Activated CD8-positive, alpha-beta T cell treated with anti-CD3 and anti-CD28 coated beads, Interleukin-2, amount 10 ng/mL, durations not matched to agents 7 days and 5 days (primary cell): ENCODE results near the gene MERTK. TPM values are rescaled to one million over a fixed set of nuclear protein-coding genes. Genes with fewer than 3 reads are reported as not detected.
"Not testable (repeated sequence)": the region's sequence is repeated elsewhere in the genome, so short reads cannot be mapped to it uniquely, and the experiment has no call there.

Experiments
- ATAC-seq: fragments of 150-1000 bp; cut with Tn5 transposase; one replicate; pipeline ENCODE4 v1.10.0; 2021; ENCODE audit warnings: moderate library complexity
- CTCF ChIA-PET: fragments of 350-600 bp; sonication (Branson Sonifier 250); formaldehyde crosslinking; loops from one replicate; lab custom pipeline; 2021; ENCODE audit warnings: antibody characterized with exemption; lab: Charles Lee
- POLR2A ChIA-PET: fragments of 350-600 bp; sonication (Branson Sonifier 250); formaldehyde crosslinking; loops from one replicate; lab custom pipeline; 2021; ENCODE audit warnings: antibody characterized with exemption; lab: Charles Lee
- DNase-seq: peaks from one replicate; pipeline ENCODE4 v3.0.0-alpha.2; 2020
- H3K27ac Mint-ChIP-seq: one replicate; pipeline ENCODE4 v1.8.0; 2021; ENCODE audit warnings: mild to moderate bottlenecking, mixed read lengths
- H3K27me3 Mint-ChIP-seq: one replicate; pipeline ENCODE4 v1.8.0; 2021; ENCODE audit warnings: low read depth, mixed read lengths
- H3K36me3 Mint-ChIP-seq: one replicate; pipeline ENCODE4 v1.8.0; 2021; ENCODE audit warnings: low read depth, mixed read lengths
- H3K4me1 Mint-ChIP-seq: one replicate; pipeline ENCODE4 v1.8.0; 2021; ENCODE audit warnings: low read depth, mixed read lengths
- H3K4me3 Mint-ChIP-seq: one replicate; pipeline ENCODE4 v1.8.0; 2021; ENCODE audit warnings: mild to moderate bottlenecking, mixed read lengths
- H3K9me3 Mint-ChIP-seq: one replicate; pipeline ENCODE4 v1.8.0; 2022; ENCODE audit warnings: mixed read lengths; ENCODE audit not compliant: insufficient read depth
- total RNA-seq, 2 experiments: library from RNA; stranded (reverse); gene quantifications; one replicate each; pipeline ENCODE4 v1.2.3, GENCODE V29; 2021

Gene MERTK
- total RNA-seq, 2 experiments from 2014 or later = 0.10 to 0.21 TPM

DNA sequence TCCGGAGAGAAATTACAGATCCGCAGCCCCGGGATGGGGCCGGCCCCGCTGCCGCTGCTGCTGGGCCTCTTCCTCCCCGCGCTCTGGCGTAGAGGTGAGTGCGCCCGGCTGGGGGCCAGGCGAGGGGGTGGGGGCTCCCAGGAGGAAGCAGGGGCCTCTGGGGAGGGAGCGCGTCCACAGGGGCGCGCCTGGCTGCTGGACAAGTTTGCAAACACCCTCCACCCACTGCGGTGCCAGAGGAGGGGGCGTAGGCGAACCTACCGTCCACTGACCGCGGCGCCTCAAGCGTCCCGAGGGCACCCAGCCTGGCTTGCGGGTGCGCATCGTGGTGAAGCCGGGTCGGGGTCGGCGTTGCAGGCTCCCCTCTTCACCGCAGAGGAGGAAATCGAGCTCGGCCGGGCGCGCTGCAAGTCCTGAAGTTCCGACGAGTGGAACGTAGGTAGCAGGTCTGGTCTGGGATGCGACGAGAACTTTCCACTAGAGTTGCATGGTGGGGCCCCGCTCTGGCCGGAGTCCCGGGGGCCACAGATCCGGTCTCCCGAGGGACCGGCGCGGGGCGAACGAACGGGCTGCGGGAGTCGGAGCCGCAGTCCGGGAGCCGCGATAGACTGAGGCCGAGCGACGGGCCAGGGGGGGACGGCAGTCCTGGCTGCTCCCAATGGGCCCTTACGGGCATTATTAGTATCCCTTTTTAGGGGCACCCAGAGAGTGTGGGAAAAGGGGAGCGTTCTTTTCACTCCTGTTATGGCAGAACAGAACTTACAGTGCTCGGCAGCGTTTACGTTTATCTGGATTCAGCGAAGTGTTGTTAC, 502 bp downstream of the MERTK start:
- peaks cover 33% of the 10 kb centered on the region for H3K27me3 Mint-ChIP-seq
- ATAC-seq = peak; percentile 27
- no peaks in the 10 kb centered on the region for H3K36me3 Mint-ChIP-seq
- no peak overlapping the region for H3K27ac Mint-ChIP-seq
- CTCF ChIA-PET = interaction anchor here (1.0 to 2.7 kb wide), 4 partner anchors 12 to 153 kb away, joined by 5 to 11 read pairs (median 6); no protein-coding TSS in a partner anchor
- H3K9me3 Mint-ChIP-seq = no peaks in the 10 kb centered on the region
- H3K4me3 Mint-ChIP-seq = peak overlapping the region; percentile 59
- H3K4me1 Mint-ChIP-seq = peaks cover 14% of the 10 kb centered on the region
- POLR2A ChIA-PET = no interaction called here
- DNase-seq = no peak

DNA sequence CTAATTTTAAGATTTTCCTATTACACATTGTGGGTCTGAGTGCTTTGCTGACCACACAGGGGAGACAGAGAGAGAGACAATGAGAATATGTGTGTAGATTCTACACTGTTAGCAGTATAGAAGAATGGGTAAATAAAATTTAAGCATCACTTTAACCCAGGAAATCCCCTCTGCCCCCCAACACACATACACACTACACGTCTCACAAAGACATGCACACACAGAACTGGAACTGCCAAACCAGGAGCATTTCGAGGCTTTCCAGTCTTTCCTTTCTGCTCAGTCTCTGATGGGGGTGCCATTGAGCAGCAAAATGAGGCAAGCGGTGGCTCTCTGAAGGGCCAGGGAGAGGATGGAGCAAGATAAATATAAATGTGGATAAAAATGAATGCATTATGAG, 2.5 kb downstream of the MERTK start:
- Mint-ChIP-seq H3K4me3 (no peak overlapping the region), H3K4me1 (peaks cover 14% of the 10 kb centered on the region)
- POLR2A ChIA-PET = no interaction called here

DNA sequence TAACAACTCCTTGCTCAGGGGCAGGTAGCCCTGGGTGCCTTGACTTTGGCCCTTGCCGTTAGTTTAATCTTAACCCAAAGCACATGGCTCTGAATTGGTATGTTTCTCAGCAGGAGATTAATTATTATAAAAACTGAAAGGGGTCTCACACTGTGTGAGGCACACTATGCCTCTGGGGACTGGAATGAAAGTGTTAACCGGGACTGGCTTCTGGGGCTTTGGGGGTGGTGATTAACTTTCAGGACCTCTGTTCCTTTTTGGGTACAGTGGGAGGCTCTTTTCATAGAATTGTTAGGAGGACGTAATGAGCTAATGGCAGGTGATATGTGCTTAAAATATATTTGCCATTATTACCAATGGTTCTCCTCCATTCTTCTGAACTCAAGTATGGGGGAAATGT, 5.1 kb downstream of the MERTK start:
- Mint-ChIP-seq H3K27me3 (peaks cover 24% of the 10 kb centered on the region), H3K4me3 (no peak overlapping the region), H3K9me3 (no peaks in the 10 kb centered on the region), H3K36me3 (no peaks in the 10 kb centered on the region), H3K27ac (no peak overlapping the region), H3K4me1 (peaks cover 23% of the 10 kb centered on the region)
- DNase-seq = no peak
- ATAC-seq = no peak
- ChIA-PET POLR2A (no interaction called here), CTCF (interaction anchor here (1.2 to 1.4 kb wide), 2 partner anchors 16 to 148 kb away, joined by 3 to 5 read pairs; no protein-coding TSS in a partner anchor)

More for the DNA sequence above, 2.5 kb downstream of the MERTK start:
- DNase-seq = no peak
- no peak for ATAC-seq
- H3K36me3 Mint-ChIP-seq = no peaks in the 10 kb centered on the region
- peaks cover 29% of the 10 kb centered on the region for H3K27me3 Mint-ChIP-seq
- H3K9me3 Mint-ChIP-seq = no peaks in the 10 kb centered on the region
- H3K27ac Mint-ChIP-seq = no peak overlapping the region
- CTCF ChIA-PET = interaction anchor here (2.4 to 2.7 kb wide), 2 partner anchors 148 to 151 kb away, joined by 7 to 11 read pairs; no protein-coding TSS in a partner anchor

DNA sequence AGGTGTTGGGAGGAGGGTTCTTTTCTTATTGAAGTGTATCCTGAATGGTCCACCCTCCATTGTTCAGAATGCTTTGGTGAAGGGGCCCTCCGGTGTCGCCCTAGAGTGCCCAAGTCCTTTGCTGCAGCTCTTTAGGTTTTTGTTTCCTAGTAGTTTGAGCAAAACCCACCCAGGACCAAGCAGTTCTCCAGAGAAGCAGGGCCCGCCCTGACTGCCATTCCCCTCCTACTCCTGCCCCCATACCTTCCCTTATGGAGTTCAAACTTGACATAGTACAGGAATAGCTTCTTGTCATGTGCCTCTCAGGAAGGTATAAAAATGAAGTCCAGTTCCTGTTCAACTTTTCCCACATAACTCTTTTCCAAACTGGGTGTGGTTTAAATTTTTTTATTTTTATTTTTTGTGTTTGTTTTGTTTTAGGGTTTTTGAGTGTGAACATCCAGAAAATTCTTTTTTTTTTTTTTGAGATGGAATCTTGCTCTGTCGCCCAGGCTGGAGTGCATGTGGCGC, 5.6 kb downstream of the MERTK start:
- ATAC-seq (no peak), DNase-seq (no peak)
- CTCF ChIA-PET = interaction anchor here (1.4 kb wide), 1 partner anchor 17 kb away, joined by 5 read pairs; no protein-coding TSS in a partner anchor
- POLR2A ChIA-PET = no interaction called here
- Mint-ChIP-seq H3K4me3 (no peak overlapping the region), H3K27ac (no peak overlapping the region), H3K27me3 (peaks cover 24% of the 10 kb centered on the region), H3K36me3 (no peaks in the 10 kb centered on the region), H3K9me3 (no peaks in the 10 kb centered on the region), H3K4me1 (peaks cover 20% of the 10 kb centered on the region)

DNA sequence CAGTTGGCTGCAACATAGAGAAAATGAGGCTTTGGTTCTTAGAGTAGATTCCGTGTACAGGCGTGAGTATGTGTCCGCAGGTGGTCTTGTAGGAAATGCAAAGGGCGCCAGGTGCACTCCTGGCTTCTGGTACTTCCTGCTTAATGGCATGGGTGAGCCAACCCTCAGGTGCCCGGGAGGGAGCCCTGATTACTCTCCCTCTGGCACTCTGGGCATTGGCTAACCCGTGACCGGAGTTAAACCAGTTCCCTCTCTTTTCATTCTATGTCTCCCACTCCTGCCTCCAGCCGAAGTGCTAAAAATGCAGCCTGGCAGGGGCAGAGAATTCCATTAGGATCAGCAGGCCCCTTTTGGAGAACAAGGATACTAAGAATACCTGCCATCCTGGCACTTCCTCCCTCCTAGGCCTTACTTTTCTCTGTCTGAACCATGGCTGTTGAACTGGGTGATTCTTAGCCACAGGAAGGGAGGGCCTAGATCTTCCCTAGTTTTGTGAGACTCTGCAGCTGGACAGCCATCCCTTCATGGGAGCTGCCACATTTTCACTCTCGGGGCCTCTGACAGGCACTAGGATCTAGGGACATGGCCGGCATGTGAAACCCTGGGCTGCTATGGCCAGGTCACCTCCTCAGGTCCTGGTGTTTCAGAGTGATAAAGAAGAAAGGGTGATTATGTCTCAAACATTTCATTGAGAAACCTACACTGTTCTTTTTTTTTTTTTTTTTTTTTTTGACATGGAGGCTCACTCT, 6.5 kb downstream of the MERTK start:
- Mint-ChIP-seq H3K9me3 (no peaks in the 10 kb centered on the region), H3K36me3 (no peaks in the 10 kb centered on the region), H3K4me3 (no peak overlapping the region), H3K27ac (no peak overlapping the region), H3K27me3 (peaks cover 17% of the 10 kb centered on the region), H3K4me1 (peaks cover 11% of the 10 kb centered on the region)
- ChIA-PET POLR2A (interaction anchor here (0.6 kb wide), 1 partner anchor 139 kb away, joined by 4 read pairs; no protein-coding TSS in a partner anchor), CTCF (interaction anchor here (1.4 kb wide), 1 partner anchor 17 kb away, joined by 5 read pairs; no protein-coding TSS in a partner anchor)
- DNase-seq (no peak), ATAC-seq (no peak)

DNA sequence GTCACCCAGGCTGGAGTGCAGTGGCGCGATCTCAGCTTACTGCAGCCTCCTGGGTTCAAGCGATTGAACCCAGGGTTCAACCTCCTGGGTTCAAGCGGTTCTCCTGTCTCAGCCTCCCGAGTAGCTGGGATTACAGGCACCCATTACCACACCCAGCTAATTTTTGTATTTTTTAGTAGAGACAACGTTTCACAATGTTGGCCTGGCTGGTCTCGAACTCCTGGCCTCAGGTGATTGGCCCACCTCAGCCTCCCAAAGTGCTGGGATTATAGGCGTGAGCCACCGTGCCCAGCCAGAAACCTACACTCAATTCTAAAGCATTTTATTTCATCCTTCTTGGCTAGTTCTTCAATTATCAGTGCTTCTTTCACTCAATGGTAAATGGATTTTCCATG, 7.1 kb downstream of the MERTK start:
- not testable (repeated sequence) for ATAC-seq, H3K36me3 Mint-ChIP-seq, H3K27ac Mint-ChIP-seq, DNase-seq, H3K9me3 Mint-ChIP-seq, H3K4me3 Mint-ChIP-seq
- H3K4me1 Mint-ChIP-seq = peaks cover 11% of the 10 kb centered on the region
- H3K27me3 Mint-ChIP-seq = peaks cover 12% of the 10 kb centered on the region
- POLR2A ChIA-PET = interaction anchor here (0.6 to 0.9 kb wide), 2 partner anchors 22 to 138 kb away, joined by 4 read pairs; partner anchors contain the start of gene ANAPC1
- CTCF ChIA-PET = interaction anchor here (1.0 to 1.2 kb wide), 2 partner anchors 10 to 132 kb away, joined by 3 read pairs; no protein-coding TSS in a partner anchor

DNA sequence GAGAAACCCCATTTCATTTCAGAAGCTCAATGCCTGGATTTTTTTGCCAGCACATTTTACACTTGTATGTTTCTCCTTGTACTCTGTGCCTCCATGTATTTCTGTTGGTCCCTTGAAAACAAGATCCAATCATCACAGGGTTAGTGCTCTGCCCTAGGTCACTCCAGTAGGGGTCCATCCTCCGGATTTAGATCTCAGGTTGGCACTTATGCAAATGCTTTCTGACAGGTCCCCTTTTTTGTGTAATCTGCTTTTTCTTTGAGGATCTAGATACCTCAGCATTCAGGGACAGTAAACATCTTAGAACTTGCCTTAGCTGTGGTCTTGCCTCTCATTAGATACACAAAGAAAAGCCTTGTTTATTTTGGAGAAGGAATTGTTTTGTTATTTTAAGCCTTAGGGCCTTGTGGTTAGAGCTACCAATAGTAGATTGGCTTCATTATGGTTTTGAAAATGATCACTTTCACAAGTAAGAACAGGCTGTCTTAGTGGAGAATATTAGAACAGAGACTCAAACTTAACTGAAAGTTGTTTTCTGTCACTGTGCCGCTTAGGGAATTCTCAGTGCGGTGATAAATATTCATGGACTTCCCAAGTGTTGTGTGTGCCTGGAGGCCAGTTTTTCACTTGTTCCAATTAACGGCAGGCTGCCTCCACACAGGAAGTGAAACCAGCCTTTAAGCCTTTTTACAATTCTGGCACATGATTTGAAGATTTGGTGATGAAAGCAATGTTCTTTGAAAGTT, 7.8 kb downstream of the MERTK start:
- no peak overlapping the region for H3K27ac Mint-ChIP-seq
- no peak overlapping the region for H3K4me3 Mint-ChIP-seq
- H3K9me3 Mint-ChIP-seq = no peaks in the 10 kb centered on the region
- H3K4me1 Mint-ChIP-seq = peaks cover 11% of the 10 kb centered on the region
- H3K27me3 Mint-ChIP-seq = peaks cover 5% of the 10 kb centered on the region
- CTCF ChIA-PET = interaction anchor here (1.0 to 1.2 kb wide), 4 partner anchors 10 to 131 kb away, joined by 3 to 5 read pairs (median 3); no protein-coding TSS in a partner anchor
- ATAC-seq (no peak), DNase-seq (no peak)
- POLR2A ChIA-PET = interaction anchor here (0.9 kb wide), 1 partner anchor 23 kb away, joined by 4 read pairs; the partner anchor contains the start of gene ANAPC1
- H3K36me3 Mint-ChIP-seq = no peaks in the 10 kb centered on the region

DNA sequence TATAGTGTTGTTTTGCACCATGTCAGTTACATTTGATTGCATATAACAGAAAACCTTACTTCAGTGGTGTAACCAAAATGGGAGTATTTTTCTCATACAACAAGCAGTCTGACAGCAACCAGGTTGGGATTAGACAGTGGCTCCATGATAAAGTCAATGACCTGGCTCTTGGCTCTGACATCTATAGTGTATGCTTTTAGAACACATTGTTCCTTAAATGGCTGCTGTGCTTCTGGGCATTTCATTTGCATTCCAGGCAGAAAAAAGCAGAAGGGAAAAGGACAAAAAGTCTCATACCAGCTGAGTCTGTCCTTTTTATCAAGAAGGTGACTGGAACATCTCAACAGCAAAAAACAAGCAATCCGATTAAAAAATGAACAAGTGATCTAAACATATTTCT, 10.2 kb downstream of the MERTK start:
- Mint-ChIP-seq H3K36me3 (no peaks in the 10 kb centered on the region), H3K27ac (no peak overlapping the region), H3K4me1 (peaks cover 11% of the 10 kb centered on the region), H3K9me3 (no peaks in the 10 kb centered on the region), H3K4me3 (no peak overlapping the region), H3K27me3 (peaks cover 2% of the 10 kb centered on the region)
- no peak for ATAC-seq
- POLR2A ChIA-PET = no interaction called here
- no peak for DNase-seq
- CTCF ChIA-PET = no interaction called here

DNA sequence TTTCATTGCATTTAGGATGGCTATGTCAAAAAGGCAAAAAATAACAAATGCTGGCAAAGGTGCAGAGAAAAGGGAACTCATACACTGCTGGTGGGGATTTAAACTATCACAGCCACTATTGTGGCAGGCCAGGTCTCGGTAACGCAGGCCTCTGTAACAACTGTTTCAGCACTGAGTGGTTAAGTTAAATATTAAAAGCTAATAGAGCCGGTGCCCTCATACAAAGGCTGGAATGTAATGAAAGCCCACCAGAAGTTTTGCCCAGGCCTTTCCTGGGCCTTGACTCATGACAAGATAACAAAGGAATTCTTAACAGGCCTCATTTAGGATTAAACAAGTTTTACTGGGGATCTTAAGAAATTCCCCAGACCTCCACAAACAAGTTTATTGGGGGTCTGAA, 10.7 kb downstream of the MERTK start:
- Mint-ChIP-seq H3K4me1 (peaks cover 11% of the 10 kb centered on the region), H3K4me3 (no peak overlapping the region), H3K27me3 (peaks cover 2% of the 10 kb centered on the region), H3K27ac (no peak overlapping the region), H3K9me3 (no peaks in the 10 kb centered on the region), H3K36me3 (no peaks in the 10 kb centered on the region)
- DNase-seq (no peak), ATAC-seq (no peak)
- CTCF ChIA-PET = no interaction called here
- POLR2A ChIA-PET = no interaction called here

DNA sequence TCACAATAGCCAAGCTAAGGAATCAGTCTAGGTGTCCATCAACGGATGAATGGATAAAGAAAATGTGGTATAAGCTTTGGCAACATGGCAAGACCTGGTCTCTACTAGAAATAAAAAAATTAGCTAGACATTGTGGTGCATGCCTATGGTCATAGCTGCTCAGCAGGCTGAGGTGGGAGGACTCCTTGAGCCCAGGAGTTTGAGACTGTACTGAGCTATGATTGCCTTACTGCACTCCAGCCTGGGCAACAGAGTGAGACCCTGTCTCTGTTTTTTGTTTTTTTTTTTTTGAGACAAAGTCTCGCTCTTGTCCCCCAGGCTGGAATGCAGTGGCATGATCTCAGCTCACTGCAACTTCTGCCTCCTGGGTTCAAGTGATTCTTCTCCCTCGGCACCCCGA, 11.6 kb downstream of the MERTK start:
- H3K36me3 Mint-ChIP-seq, ATAC-seq, H3K9me3 Mint-ChIP-seq, H3K27me3 Mint-ChIP-seq, POLR2A ChIA-PET, H3K27ac Mint-ChIP-seq, DNase-seq, H3K4me3 Mint-ChIP-seq: not testable (repeated sequence)
- CTCF ChIA-PET = interaction anchor here (0.7 to 0.8 kb wide), 2 partner anchors 8 to 20 kb away, joined by 3 read pairs; no protein-coding TSS in a partner anchor
- H3K4me1 Mint-ChIP-seq = peaks cover 11% of the 10 kb centered on the region
